Measurements from ENCODE around the gene APBB2.

The APBB2 gene

DNA sequence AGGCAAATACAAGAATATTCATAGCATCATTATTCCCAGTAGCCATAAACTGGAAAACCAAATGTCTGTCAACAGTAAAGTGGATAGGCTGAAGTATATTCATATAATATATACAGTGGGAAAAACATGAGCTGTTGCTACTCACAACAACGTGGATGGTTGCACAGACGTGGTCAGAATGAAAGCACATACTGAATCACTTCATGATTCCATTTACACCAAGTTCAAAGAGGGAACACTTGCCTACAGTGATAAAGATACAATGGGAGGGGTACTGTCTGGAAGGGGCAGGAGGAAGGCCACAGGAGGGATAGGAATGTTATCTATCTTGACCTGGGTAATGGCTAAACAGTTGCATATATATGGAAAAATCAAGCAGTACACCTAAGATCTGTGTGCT is 25.3 kb downstream of the APBB2 start:
- no peak for DNase-seq (ENCODE audit: low read depth)

DNA sequence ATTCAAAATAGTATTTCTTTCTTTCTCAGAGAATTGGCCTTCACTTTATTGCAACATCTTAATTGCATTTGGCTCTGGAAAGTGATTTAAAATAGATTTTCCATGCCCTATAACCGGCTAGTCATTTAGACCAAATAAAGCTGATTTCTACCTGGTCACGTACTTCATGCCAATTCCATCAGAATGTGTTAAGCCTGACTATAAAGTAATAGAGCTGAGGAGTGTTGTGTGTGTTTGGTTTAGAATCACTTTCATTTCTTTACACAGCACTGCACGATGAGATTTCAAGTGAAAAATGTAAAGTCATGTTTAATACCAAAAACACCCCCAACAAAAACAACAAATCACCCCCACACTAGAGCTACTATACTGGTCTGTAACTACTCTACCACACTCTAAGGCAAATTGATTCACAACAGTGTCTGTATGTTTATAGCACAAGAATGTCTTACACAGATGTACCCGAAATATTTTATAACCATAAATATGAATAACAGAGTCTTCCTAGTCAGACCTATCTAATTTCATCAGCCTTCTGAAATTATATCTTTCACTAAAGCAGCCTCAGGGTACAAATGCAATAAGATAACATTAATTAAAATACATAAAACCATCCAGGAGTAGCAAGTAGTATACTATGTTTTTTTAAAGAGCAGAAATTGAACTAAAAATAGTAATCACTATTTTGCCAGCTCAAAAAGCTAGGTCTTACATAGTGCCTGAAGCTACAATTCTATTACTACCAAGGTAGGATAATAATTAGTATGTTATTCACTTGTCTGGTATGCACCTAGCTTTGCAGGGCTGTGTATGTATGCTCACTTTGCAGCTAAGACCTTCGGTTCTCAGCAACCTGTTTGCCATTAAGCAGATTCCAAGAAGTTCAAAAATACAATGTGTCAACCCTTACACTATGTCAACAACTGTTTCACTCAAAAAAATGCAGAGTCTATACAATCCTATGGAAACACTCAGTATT is 28.4 kb downstream of the APBB2 start:
- DNase-seq (ENCODE audit: low read depth) = no peak

DNA sequence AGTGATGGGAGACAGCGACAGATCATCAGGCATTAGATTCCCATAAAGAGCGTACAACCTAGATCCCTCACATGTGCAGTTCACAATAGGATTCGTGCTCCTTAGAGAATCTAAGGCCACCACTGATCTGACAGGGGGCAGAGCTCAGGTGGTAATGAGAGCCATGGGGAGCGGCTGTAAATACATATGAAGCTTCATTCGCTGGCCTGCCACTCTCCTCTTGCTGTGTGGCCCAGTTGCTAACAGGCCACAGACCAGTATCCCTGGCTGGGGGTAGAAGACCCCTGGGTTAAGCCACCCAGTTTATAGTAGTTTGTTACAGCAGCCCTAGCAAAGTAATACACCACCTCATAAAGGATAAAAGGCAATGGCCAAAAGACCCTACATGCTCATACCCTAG is 30.3 kb downstream of the APBB2 start:
- no peak for DNase-seq (ENCODE audit: low read depth)

DNA sequence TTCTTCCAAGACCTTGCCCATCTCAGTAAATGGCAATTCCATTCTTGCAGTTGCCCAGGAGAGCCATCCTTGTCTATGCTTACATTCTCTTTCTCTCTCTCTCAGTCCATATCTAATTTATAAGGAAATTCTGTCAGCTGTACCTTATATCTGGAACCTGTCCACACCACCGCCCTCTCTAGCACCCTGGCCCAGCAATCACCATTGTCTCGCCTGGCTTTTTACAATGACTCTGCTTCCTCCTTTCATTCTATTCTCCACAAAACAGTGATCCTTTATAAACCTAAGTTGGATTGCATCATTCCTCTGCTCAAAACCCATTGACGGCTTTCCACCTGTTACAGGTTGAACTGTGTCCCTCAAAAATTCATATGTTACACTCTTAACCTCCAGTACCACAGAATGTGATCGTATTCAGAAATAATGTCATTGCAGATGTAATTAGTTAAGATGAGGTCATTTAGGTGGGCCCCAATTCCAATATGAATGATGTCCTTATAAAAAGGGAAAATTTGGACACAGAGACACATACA is 31.3 kb downstream of the APBB2 start:
- DNase-seq (ENCODE audit: low read depth) = no peak

DNA sequence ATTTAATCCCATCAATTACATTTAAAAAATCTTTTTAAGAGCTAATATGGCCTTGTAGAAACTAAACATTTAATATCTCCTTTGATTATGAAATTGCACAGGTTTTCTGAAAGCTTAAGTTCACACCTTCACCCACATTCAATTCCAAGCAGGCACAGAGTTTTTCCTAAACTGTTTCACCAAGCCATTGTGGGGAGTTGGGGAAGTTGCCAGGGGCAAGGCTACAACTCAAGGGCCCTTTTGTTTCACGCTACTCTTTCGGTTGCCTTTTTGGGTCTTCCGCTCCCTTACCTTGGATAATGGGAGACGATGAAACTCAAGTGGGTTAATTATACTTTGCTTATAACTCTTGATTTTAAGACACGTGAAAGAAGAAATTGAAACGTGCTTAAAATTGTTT is 33.3 kb downstream of the APBB2 start:
- DNase-seq (ENCODE audit: low read depth) = no peak

DNA sequence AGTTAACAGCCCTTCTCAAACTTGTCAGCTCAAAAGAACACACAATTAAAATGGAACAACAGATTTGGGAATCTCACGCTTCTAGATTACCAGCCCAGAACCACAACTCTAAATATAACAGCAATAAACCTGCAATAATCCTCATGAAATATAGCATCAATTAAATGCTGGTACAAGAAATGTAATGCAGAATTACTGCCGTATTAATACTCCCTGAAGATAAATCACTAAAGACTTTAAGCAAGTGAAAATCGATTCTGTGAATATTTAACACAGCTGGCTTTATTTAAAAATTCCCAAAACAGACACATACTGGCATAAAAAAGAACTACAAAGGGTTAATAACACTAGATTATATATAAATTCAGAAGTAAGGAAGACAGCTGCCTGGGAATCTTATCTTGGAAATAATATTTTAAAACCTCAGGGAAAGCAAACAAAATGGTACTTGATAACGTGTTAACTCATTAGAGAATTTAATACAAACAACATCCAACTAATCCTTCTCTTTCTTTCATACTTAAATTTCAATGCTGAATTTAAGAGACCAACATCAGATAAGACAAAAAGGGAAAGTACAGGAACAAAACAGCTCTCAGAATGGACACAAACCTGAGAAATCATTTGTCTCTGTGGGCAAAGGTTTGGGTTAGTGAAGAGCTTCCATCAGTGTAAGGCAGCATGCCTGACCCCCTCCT is 34.7 kb downstream of the APBB2 start:
- no peak for DNase-seq (ENCODE audit: low read depth)

DNA sequence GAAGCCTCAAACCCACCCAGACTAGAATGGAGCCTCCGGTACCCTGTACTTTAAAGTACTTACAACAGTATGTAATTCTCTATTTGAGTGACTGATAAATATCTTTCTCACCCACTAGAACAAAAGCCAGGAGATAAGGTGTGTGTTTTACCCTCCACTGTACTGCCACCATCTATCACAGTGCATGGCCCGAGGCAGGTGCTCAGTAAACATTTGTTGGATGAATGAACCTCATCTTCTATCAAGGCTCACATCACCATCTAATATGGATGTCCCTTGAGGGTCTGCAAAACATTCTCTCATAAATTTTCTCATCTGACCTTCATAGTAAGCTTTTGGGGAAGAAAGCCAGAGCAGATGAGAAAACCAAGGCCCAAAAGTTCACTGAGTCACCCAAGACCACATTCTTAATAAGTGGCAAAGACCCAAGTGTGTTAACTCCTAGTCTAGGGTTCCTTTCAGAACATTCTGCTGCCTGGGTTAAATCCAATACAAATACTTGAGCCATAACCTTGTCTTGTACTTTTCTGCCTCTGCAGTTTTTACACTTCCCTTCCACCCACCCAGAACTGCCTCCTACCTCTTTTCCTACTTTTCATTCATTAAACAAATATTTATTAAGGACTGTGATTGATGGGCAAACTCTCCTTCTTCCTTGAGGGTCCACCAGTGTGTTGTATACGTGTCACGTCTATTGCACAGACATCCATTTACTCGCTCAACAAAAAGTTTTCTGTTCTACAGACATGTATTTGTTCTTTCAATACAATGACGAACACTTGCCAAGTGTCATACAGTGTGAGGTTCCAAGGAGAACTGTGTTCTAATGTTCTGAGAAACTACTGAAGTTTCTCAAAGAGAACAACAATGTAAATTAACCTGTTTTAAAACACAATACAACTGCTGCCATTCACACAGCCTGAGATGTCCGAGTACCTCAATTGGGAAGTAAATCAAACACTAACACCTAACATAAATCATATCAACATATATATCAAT is 35.7 kb downstream of the APBB2 start:
- DNase-seq (ENCODE audit: low read depth) = no peak

DNA sequence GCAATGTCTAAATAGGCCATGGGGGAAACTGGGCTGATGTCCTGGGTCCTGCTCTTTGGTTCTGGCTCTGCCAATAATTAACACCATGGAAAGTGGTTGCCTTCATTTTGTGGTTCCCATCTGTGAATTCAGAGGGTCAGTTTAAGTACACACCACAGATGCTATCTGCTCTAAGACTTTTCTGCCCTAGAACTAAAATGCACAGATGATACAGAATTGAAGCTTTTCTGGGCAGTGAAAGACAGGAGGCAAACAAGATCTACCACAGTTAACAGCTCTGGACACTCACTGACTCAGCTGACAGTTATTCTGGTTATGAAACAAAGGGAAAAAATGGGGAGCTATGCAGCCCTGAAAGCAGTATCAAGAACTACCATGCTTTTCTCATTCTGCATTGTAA is 37.3 kb downstream of the APBB2 start:
- DNase-seq (ENCODE audit: low read depth) = no peak

DNA sequence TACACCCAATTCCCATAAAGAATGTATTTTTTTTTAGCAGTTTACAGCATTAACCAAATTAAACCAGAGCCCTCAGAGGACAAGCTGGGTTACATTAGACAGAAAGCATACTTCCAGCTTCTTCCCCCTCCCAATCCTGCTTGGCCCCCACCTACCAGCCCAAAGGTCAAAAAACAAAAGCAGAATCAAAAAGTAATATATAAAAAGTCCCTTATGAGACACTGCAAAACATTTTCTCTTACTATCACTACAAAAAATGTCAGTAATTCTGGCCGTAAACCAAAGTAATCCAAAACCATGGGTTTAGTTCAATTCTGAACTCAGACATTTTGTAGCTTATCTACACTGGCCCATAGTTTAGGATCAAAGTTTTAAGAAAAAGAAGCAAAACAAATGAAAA is 38.0 kb downstream of the APBB2 start:
- DNase-seq (ENCODE audit: low read depth) = no peak

DNA sequence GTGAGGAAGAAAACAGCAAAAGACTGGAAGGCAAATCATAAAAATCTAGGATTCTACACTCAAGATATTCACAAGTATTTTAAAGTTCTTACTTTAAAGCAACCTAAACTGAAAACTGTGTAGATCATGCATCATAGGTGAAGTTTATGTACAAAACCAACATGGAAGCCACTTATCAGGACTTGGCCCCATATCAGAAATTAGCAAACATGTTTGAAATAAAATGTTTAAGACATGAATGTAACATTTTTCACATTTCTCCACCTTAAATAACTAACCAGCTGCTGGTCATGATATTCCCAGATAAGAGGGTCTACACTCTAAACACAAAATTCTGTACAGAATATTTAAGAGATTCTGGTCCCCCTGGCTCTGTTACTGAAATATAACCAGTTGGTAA is 38.5 kb downstream of the APBB2 start:
- DNase-seq (ENCODE audit: low read depth) = no peak

DNA sequence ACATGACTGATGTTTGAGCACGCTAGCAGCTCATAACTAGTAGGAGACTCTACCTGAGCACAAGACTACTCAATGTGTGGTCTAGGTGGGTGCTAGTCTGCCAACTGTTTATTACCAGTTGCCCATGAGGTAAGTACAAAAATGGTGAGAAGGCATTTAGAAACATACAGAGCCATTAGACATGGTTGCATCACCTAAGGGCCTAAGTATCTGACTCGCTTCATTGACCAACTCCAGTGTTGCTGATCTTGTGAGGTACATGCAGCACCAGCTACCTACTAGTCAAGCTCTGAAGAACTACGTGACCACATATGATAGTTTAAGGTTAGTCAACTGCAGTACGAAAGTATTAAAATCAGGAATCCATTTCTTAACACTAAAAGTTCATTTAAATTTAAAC is 39.9 kb downstream of the APBB2 start:
- no peak for DNase-seq (ENCODE audit: low read depth)

DNA sequence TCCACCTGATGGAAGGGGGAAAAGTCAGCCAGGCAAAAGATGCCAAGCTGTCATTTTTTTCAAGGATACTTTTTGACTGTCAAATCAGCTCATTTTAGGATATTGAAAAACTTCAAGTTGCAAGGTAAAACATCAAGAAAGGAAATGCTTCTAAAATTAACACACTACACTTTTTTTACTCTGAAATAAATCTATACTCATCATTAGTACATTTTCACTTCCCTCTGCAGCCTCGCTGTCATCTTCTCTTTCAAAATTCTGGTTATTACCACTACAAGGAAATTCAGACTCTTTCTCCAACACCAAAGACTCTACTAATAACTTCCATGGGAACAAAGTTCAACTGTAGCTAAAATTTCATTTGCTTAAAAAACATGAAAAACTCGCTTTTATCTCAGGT is 41.6 kb downstream of the APBB2 start:
- no peak for DNase-seq (ENCODE audit: low read depth)

DNA sequence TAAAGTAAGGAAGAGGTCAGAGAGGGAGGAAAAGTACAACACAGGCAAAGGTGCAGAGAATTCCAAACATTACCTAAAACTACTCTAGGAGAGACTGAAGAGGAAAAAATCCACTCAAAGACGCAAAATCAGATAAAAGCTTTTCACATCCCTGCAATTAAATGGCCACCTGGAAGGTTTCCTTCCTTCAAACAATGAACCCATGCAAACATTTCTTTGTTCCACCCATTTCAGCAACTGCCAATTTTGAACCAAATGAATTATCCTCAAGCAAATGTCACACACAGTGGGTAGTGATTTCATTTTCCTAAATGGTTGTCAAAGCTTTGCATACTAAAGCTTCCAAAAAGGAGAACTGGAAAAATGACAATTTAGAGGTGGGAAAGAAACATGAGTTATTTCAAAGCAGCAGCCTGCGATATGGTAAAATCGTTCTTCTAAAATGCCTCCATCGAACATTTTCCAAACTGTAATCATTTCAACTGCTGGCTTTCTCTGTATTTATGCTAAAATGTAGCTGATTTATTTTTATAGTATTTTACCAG is 45.0 kb downstream of the APBB2 start:
- no peak for DNase-seq (ENCODE audit: low read depth)

DNA sequence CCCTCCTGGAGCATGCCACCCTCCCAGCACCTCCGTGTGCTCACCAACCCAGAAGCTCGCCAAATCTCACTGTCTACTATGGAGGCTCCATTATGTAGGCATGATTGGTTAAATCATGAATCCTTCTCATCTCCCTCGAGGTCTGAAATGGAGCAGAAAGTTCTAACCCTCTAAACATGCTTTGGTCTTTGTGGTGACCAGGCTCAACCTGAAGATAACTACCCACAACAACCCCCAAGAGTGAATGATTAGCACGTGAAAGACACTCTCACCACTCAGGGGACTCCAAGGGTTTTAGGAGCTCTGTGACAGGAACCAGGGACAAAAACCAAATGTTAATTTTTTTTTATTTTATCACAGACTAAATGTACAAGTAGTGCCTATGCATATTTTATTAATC is 47.2 kb downstream of the APBB2 start:
- DNase-seq (ENCODE audit: low read depth) = no peak

DNA sequence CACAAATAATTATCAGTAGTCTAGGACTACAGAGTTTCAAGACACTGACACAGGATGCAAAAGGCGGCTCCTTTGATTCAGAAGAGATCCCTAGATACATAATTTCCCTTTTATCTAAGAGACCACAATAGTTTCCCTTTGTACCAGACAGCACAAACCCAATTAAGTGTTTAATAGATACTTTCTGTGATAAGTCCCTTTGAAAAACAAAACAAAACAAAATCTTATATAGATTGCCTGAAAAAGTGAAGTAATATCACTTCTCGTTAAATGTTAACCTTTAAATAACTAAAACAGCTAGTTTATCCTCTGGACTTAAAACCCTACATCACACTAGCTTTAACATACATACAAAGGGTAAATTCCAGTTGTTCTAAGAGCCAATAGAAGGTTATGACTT is 49.9 kb downstream of the APBB2 start:
- no peak for DNase-seq (ENCODE audit: low read depth)

DNA sequence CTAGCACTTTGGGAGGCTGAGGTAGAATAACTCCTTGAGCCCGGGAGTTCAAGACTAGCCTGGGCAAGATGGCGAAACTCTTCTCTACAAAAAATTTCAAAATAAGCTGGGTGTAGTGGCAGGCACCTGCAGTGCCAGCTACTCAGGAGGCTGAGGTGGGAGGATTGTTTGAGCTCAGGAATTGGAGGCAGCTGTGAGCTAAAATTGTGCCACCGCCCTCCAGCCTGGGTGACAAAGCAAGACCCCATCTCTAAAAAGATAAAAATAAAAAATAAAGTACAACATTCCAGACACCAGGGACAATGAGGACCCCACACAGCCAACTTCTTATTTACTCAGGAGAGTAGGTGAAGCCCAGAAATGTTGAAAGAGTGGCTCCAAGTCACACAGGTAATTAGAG is 53.0 kb downstream of the APBB2 start:
- no peak for DNase-seq (ENCODE audit: low read depth)

DNA sequence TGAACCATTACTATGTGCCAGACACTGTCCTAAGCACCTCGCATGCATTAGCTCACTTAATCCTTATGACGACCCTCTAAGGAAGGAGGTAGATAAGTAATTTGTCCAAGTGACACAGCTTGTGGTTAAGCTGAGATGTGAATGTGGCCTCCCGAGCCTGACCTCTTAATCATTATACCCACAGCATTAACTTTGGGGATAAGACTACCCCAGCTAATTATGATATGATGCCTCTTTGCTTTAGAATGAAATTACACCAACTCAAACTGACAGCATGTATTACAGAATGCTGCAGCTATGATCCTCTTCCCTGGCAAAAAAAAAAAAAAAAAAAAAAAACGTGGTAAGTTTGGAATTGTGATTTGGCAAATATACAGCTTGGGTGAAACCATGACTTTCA is 53.5 kb downstream of the APBB2 start:
- DNase-seq (ENCODE audit: low read depth) = no peak

DNA sequence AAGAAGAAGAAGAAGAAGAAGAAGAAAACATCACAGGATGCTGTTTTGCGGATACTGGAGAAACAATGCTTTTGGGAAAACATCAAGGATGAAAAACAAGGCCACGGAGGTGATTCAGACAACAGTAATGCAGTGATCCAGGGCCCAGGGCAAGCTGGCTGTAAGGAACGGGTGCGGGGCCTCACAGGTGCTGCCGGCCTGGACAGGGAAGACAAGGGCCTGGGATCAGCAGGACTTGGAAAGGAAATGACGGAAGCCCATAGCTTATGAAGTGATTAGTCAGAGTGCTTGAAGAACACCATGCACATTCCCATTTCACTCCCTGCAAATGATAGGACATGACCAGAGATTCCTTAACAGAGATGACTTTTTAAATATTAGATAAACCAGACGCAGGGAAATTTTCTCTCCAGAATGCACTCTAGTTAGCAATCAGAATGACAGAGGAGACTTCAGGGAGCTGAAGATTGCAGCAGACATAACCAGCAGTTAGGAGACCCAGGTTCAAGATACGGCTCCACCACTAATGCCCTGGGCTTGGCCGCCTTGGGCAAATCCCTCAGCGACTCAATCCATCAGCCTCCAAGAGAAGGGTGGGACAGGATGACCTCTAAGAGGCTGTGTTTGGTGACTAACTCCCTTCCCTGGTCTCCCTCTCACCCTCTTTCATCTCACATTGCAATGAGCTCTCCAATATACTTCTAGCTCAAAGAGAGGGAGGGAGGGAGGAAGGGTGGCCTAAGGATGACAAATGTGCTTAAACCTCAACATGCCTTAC is 54.1 kb downstream of the APBB2 start:
- DNase-seq (ENCODE audit: low read depth) = no peak

DNA sequence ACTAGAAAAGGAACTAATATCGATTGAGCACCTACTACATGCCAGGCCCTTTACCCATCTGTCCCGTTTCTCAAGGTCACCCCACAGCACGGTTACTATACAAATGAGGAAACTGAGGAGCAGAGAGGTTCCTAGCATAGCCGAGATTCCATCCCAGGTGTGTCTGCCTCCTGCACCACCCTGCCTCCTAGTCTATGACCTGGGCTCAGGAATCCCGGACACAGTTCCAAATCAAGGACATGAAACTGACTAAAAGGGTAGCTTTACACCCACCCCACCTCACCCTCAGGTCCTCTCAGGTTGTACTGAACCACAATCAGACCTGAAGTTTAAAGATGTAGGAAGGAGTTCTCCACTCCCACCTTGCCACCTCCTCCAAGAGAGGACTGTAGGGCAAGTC is 55.6 kb downstream of the APBB2 start:
- no peak for DNase-seq (ENCODE audit: low read depth)

DNA sequence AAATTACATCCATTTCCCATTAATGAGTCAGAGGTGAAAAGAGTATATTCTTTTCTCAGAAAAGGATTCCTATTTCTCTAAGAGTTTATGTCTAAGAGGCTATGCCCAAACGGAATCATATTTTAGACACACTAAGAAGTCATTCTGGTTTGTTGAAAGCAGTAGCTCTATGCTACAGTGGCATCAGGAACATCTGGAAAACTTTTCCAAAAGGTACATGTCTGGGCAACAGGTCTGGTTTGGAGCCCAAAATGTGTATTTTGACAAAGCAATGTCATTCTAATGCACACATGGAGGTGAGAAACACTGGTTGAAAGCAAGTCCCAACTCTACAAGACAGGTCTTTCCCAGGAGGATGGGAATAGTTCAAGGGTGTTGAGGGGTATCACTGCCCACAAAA is 56.1 kb downstream of the APBB2 start:
- DNase-seq (ENCODE audit: low read depth) = no peak

DNA sequence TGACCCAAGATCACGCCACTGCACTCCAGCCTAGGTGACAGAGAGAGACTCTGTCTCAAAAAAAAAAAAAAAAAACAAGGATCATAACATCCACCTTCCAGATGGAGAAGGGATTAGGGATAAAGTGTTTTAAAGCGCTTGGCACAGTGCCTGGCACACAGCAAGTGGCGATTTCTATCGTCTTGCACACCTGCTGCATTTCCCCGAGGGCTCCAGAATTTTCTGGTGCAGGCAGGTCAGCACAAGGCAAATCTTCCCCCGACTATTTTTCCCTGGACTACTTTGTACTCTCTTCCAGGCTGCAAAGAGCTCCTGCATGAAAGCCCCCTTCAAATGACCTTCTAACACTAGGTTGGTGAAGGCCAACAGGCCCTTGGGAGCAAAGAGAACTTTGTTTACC is 57.3 kb downstream of the APBB2 start:
- DNase-seq (ENCODE audit: low read depth) = no peak

Data from stimulated activated CD8-positive, alpha-beta memory T cell treated with anti-CD3 and anti-CD28 coated beads, Interleukin-4, amount 100 ng/mL, for 24 hours (primary cell).